ENCODE results near the gene RPL13. TPM values are rescaled to one million over a fixed set of nuclear protein-coding genes. Genes with fewer than 3 reads are reported as not detected.

The RPL13 gene
- total and polyA plus RNA-seq, 2 of the 13 experiments (the other 11 are each of a cell fraction or from before 2014, with no cell fraction given) = 2,988 to 4,411 TPM

DNA sequence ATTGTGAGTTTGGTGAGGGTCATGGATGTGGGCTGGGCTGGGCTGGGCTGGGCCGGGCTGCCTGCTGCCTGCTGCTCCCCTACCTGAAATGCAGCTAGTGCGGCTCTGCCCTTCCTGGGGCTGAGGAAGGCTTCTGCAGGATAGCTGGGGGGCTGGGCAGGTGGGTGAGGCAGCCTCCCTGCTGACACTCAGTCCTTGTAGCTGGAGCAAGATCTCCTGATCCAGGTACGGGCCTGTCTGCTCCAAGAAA is 4.7 kb downstream of the RPL13 start:
- ChIA-PET CTCF (ENCODE audit: low intra/inter-chr PET ratio, low total read pairs) (no interaction called here), POLR2A (interaction anchor here (0.9 to 1.8 kb wide), 5 partner anchors 11 to 141 kb away, joined by 3 to 5 read pairs (median 4); partner anchors contain the start of gene CDK10)
- no peak overlapping the region for H3K27ac ChIP-seq (ENCODE audit: extremely low read length, insufficient read depth, low read length)
- BruUV-seq (replicated peaks) = no TSS peak
- no peaks in the 10 kb centered on the region for H3K9me3 ChIP-seq (ENCODE audit: low read length)
- peak overlapping the region; percentile 16; the same call in 1 of the 2 replicates for H3K9ac ChIP-seq (ENCODE audit: insufficient read depth, low read depth, low read length)
- H3K79me2 ChIP-seq (ENCODE audit: insufficient read depth, low read length) = peaks cover 22% of the 10 kb centered on the region
- H2AFZ ChIP-seq (ENCODE audit: low read length) = no peak overlapping the region
- peak overlapping the region in 1 of 3 experiments; percentile 50; a peak in 1 of 6 replicates for H3K4me3 ChIP-seq (replicated peaks in 1 of 3; ENCODE audit: insufficient read depth in 1 of 3, low read depth in 2 of 3, low read length in 3 of 3)
- peak overlapping the region; percentile 97 for H3K4me2 ChIP-seq (ENCODE audit: low read depth, low read length)
- peaks cover 60% of the 10 kb centered on the region for H4K20me1 ChIP-seq (ENCODE audit: insufficient read depth, low read length)
- FAIRE-seq (no peak), DNase-seq (ENCODE audit: low spot score) (no peak), ATAC-seq (peak; percentile 1; the same call in 2 of the 3 replicates)
- H3K36me3 ChIP-seq (replicated peaks in 1 of 2; ENCODE audit: control insufficient read depth in 1 of 2, insufficient read depth in 2 of 2, low read length in 2 of 2) = peaks cover 23 to 35% of the 10 kb centered on the region in 2 experiments
- intact Hi-C loops (cut with micrococcal nuclease; ENCODE audit: unreplicated experiment) = no loop called here
- H3K27me3 ChIP-seq (ENCODE audit: control insufficient read depth in 1 of 2, insufficient read depth in 2 of 2, low read length in 2 of 2) = peaks cover 4 to 17% of the 10 kb centered on the region in 2 experiments; a peak in 3 of 5 replicates
- 21% methylated on average over 2 of the region's 3 CpGs for WGBS (ENCODE audit: low lambda C conversion rate)
- peaks cover 57% of the 10 kb centered on the region for H3K4me1 ChIP-seq (ENCODE audit: insufficient read depth, low read length)
- in situ Hi-C loops (cut with HindIII; ENCODE audit: extremely low pct_ligation_motif_present, low pct_unique_long_range_greater_than_20kb) = no loop called here
- TF ChIP-seq KLF13 (CRISPR knock-in tag; IDR thresholded peaks at IDR 0.05) (peak; percentile 12; the same call in 1 of the 2 replicates), ZKSCAN8 (CRISPR knock-in tag; IDR thresholded peaks at IDR 0.05; ENCODE audit: borderline replicate concordance) (0 out of 2 replicates have a peak, but pooled peaks have one; percentile 3), ZNF383 (CRISPR knock-in tag; IDR thresholded peaks at IDR 0.05; ENCODE audit: borderline replicate concordance) (no peak), FOXC1 (CRISPR knock-in tag; IDR thresholded peaks at IDR 0.05; ENCODE audit: borderline replicate concordance) (peak; percentile 80; the same call in 1 of the 2 replicates), ZNF790 (CRISPR knock-in tag; IDR thresholded peaks at IDR 0.05; ENCODE audit: borderline replicate concordance) (0 out of 2 replicates have a peak, but pooled peaks have one; percentile 44), CHCHD3 (CRISPR knock-in tag; IDR thresholded peaks at IDR 0.05) (0 out of 2 replicates have a peak, but pooled peaks have one; percentile 39), MXD4 (CRISPR knock-in tag; IDR thresholded peaks at IDR 0.05) (0 out of 2 replicates have a peak, but pooled peaks have one; percentile 18), ZNF570 (CRISPR knock-in tag; IDR thresholded peaks at IDR 0.05; ENCODE audit: borderline replicate concordance) (0 out of 2 replicates have a peak, but pooled peaks have one; percentile 12), BORCS8-MEF2B (CRISPR knock-in tag; IDR thresholded peaks at IDR 0.05) (0 out of 2 replicates have a peak, but pooled peaks have one; percentile 18), ZNF446 (CRISPR knock-in tag; IDR thresholded peaks at IDR 0.05) (peak; percentile 16; the same call in 1 of the 2 replicates)
- TF ChIP-seq, protein P1, sequence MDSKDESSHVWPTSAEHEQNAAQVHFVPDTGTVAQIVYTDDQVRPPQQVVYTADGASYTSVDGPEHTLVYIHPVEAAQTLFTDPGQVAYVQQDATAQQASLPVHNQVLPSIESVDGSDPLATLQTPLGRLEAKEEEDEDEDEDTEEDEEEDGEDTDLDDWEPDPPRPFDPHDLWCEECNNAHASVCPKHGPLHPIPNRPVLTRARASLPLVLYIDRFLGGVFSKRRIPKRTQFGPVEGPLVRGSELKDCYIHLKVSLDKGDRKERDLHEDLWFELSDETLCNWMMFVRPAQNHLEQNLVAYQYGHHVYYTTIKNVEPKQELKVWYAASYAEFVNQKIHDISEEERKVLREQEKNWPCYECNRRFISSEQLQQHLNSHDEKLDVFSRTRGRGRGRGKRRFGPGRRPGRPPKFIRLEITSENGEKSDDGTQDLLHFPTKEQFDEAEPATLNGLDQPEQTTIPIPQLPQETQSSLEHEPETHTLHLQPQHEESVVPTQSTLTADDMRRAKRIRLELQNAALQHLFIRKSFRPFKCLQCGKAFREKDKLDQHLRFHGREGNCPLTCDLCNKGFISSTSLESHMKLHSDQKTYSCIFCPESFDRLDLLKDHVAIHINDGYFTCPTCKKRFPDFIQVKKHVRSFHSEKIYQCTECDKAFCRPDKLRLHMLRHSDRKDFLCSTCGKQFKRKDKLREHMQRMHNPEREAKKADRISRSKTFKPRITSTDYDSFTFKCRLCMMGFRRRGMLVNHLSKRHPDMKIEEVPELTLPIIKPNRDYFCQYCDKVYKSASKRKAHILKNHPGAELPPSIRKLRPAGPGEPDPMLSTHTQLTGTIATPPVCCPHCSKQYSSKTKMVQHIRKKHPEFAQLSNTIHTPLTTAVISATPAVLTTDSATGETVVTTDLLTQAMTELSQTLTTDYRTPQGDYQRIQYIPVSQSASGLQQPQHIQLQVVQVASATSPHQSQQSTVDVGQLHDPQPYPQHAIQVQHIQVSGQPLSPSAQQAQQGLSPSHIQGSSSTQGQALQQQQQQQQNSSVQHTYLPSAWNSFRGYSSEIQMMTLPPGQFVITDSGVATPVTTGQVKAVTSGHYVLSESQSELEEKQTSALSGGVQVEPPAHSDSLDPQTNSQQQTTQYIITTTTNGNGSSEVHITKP (CRISPR knock-in tag; IDR thresholded peaks at IDR 0.05; ENCODE audit: low read depth) = 0 out of 2 replicates have a peak, but pooled peaks have one; percentile 7
